HFFc6 (cell line): ENCODE results near the gene CADM2. TPM values are rescaled to one million over a fixed set of nuclear protein-coding genes. Genes with fewer than 3 reads are reported as not detected.

Experiments used
- DNase-seq: peaks from one replicate; pipeline ENCODE4 v3.0.0-alpha.2; 2018
- H3K27ac Mint-ChIP-seq: 2 replicates; pipeline ENCODE4 v1.8.0; 2020; ENCODE audit warnings: mild to moderate bottlenecking, mixed read lengths
- H3K27me3 Mint-ChIP-seq: 2 replicates; pipeline ENCODE4 v1.8.0; 2021; ENCODE audit warnings: mild to moderate bottlenecking, moderate library complexity, mixed read lengths; ENCODE audit not compliant: insufficient read depth
- H3K36me3 Mint-ChIP-seq: 2 replicates; pipeline ENCODE4 v1.8.0; 2021; ENCODE audit warnings: low read depth, mixed read lengths
- H3K4me1 Mint-ChIP-seq: 2 replicates; pipeline ENCODE4 v1.8.0; 2020; ENCODE audit warnings: low read depth, mixed read lengths
- H3K4me3 Mint-ChIP-seq: 2 replicates; pipeline ENCODE4 v1.8.0; 2020; ENCODE audit warnings: mild to moderate bottlenecking, moderate library complexity, mixed read lengths
- H3K9me3 Mint-ChIP-seq: 2 replicates; pipeline ENCODE4 v1.8.0; 2020; ENCODE audit warnings: mild to moderate bottlenecking, mixed read lengths
- CTCF ChIP-seq: fragments of 200-600 bp; sonication (generic); IDR thresholded peaks from 2 replicates; pipeline ENCODE4 v1.5.0; 2021; ENCODE audit warnings: antibody characterized with exemption, mild to moderate bottlenecking
- total RNA-seq, 6 experiments: library from RNA; stranded (reverse); fragmentation: NEBNext Ultra II Directional; extraction: Animal tissue kit (Norgen Biotek cat#: 25700); gene quantifications; 2 replicates in 1 of 6; 3 replicates in 5 of 6; pipeline ENCODE4 v1.2.3, GENCODE V29; 2021

The CADM2 gene
- total RNA-seq, 6 experiments from 2014 or later: not detected

GRCh38 chr3:85592256-85592655, 633.5 kb downstream of the CADM2 start:
- Mint-ChIP-seq H3K4me3 (no peak overlapping the region), H3K27me3 (no peaks in the 10 kb centered on the region), H3K27ac (no peak overlapping the region), H3K36me3 (no peaks in the 10 kb centered on the region), H3K9me3 (peaks cover 17% of the 10 kb centered on the region), H3K4me1 (no peaks in the 10 kb centered on the region)
- no peak for DNase-seq
- TF ChIP-seq CTCF: no peak

- no peak for DNase-seq
- H3K27ac Mint-ChIP-seq: no peak overlapping the region
- H3K36me3 Mint-ChIP-seq: no peaks in the 10 kb centered on the region
- peaks cover 7% of the 10 kb centered on the region for H3K9me3 Mint-ChIP-seq
- no peak overlapping the region for H3K4me3 Mint-ChIP-seq
- no peaks in the 10 kb centered on the region for H3K4me1 Mint-ChIP-seq
- TF ChIP-seq CTCF: no peak
- no peaks in the 10 kb centered on the region for H3K27me3 Mint-ChIP-seq
Measured at GRCh38 chr3:85594676-85595075, 635.9 kb downstream of the CADM2 start.

- Mint-ChIP-seq H3K4me3 (no peak overlapping the region), H3K27me3 (peaks cover 1% of the 10 kb centered on the region; the same call in 1 of the 2 replicates), H3K4me1 (no peaks in the 10 kb centered on the region), H3K36me3 (no peaks in the 10 kb centered on the region), H3K27ac (no peak overlapping the region), H3K9me3 (peaks cover 4% of the 10 kb centered on the region)
- DNase-seq: no peak
- no peak for TF ChIP-seq CTCF
Measured at GRCh38 chr3:85603378-85603777, 644.6 kb downstream of the CADM2 start.

- DNase-seq: no peak
- no peaks in the 10 kb centered on the region for H3K4me1 Mint-ChIP-seq
- TF ChIP-seq CTCF: no peak
- no peak overlapping the region for H3K27ac Mint-ChIP-seq
- H3K4me3 Mint-ChIP-seq: no peak overlapping the region
- no peaks in the 10 kb centered on the region for H3K36me3 Mint-ChIP-seq
- H3K27me3 Mint-ChIP-seq: peaks cover 1% of the 10 kb centered on the region; the same call in 1 of the 2 replicates
- peaks cover 12% of the 10 kb centered on the region for H3K9me3 Mint-ChIP-seq
Measured at GRCh38 chr3:85604641-85605040, 645.9 kb downstream of the CADM2 start.

GRCh38 chr3:85605066-85605465, 646.3 kb downstream of the CADM2 start:
- Mint-ChIP-seq H3K27ac (no peak overlapping the region), H3K36me3 (no peaks in the 10 kb centered on the region), H3K9me3 (peaks cover 12% of the 10 kb centered on the region), H3K27me3 (peaks cover 1% of the 10 kb centered on the region; the same call in 1 of the 2 replicates), H3K4me1 (no peaks in the 10 kb centered on the region), H3K4me3 (no peak overlapping the region)
- DNase-seq: no peak
- no peak for TF ChIP-seq CTCF

GRCh38 chr3:85626662-85627061, 667.9 kb downstream of the CADM2 start:
- no peak overlapping the region for H3K4me3 Mint-ChIP-seq
- H3K36me3 Mint-ChIP-seq: no peaks in the 10 kb centered on the region
- H3K9me3 Mint-ChIP-seq: peaks cover 5% of the 10 kb centered on the region; the same call in 1 of the 2 replicates

More at GRCh38 chr3:85626662-85627061, 667.9 kb downstream of the CADM2 start:
- Mint-ChIP-seq H3K4me1 (no peaks in the 10 kb centered on the region), H3K27me3 (no peaks in the 10 kb centered on the region), H3K27ac (no peak overlapping the region)
- DNase-seq: no peak
- no peak for TF ChIP-seq CTCF
